ENCODE measurements around the gene GRAMD1A. TPM values are rescaled to one million over a fixed set of nuclear protein-coding genes. Genes with fewer than 3 reads are reported as not detected.
"Not testable (repeated sequence)": the region's sequence is repeated elsewhere in the genome, so short reads cannot be mapped to it uniquely, and the experiment has no call there.

The GRAMD1A gene
- total and polyA plus RNA-seq, 2 donors (not counting 1 experiment from before 2014, with no cell fraction given) = 83.8 to 102 TPM

DNA sequence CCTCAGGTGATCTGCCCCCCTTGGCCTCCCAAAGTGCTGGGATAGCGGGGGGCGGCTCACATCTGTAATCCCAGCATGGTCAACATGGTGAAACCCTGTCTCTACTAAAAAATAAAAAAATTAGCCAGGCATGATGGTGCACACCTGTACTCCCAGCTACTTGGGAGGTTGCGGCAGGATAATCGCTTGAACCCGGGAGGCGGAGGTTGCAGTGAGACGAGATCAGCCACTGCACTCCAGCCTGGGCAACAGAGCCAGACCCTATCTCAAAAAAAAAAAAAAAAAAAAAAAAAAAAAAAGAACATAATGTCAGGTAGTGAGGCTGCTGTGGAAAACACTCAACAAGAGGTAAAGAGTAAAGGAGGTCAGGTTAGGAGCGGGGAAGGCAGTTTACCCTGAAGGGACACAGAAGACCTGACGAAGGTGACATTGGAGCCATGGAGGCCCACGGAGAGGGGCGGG, 29.2 kb downstream of the GRAMD1A start:
- peaks cover 10 to 13% of the 10 kb centered on the region in 2 donors for H3K4me1 ChIP-seq (ENCODE audit: control insufficient read depth in 2 of 2, insufficient read depth in 2 of 2, low read length in 2 of 2)
- H3K4me1 Mint-ChIP-seq; DNase-seq; H3K9me3 ChIP-seq (ENCODE audit: control extremely low read depth in 1 of 3, control insufficient read depth in 2 of 3, insufficient read depth in 1 of 3, low read length in 2 of 3); H3K4me2 ChIP-seq (replicated peaks; ENCODE audit: low read depth, low read length, poor library complexity, severe bottlenecking); ATAC-seq (ENCODE audit: low read depth); H3K36me3 ChIP-seq (replicated peaks in 1 of 2; ENCODE audit: control extremely low read depth in 1 of 2, control insufficient read depth in 1 of 2, extremely low read depth in 1 of 2, insufficient read depth in 2 of 2, low read length in 1 of 2); intact Hi-C loops (cut with micrococcal nuclease); H4K20me1 ChIP-seq (ENCODE audit: control insufficient read depth, insufficient read depth, low read length, poor library complexity, severe bottlenecking); H2AFZ ChIP-seq (ENCODE audit: insufficient read depth, low read depth, low read length, poor library complexity, severe bottlenecking); H3K9me3 Mint-ChIP-seq (ENCODE audit: insufficient read depth); H3K27ac Mint-ChIP-seq; H3K4me3 ChIP-seq (ENCODE audit: control extremely low read depth in 1 of 5, extremely low read depth in 1 of 5, insufficient read depth in 1 of 5, low read depth in 2 of 5, low read length in 4 of 5); H3K9ac ChIP-seq (ENCODE audit: low read length); POLR2A ChIA-PET; H3K27ac ChIP-seq (ENCODE audit: low read length in 2 of 2); H3K79me2 ChIP-seq (ENCODE audit: control insufficient read depth, insufficient read depth, low read length): not testable (repeated sequence)
- CTCF ChIA-PET = interaction anchor here (0.8 kb wide), 1 partner anchor 27 kb away, joined by 4 read pairs; no protein-coding TSS in a partner anchor
- 69% methylated on average over 6 of the region's 11 CpGs for WGBS (ENCODE audit: insufficient coverage)
- peak overlapping the region; percentile 48 for H3K4me3 Mint-ChIP-seq
- H3K27me3 Mint-ChIP-seq = peaks cover 32% of the 10 kb centered on the region
- peaks cover 0 to 24% (median 8%) of the 10 kb centered on the region in 4 experiments for H3K27me3 ChIP-seq (replicated peaks in 1 of 4; ENCODE audit: control extremely low read depth in 1 of 4, control insufficient read depth in 3 of 4, insufficient read depth in 4 of 4, low read length in 3 of 4)

DNA sequence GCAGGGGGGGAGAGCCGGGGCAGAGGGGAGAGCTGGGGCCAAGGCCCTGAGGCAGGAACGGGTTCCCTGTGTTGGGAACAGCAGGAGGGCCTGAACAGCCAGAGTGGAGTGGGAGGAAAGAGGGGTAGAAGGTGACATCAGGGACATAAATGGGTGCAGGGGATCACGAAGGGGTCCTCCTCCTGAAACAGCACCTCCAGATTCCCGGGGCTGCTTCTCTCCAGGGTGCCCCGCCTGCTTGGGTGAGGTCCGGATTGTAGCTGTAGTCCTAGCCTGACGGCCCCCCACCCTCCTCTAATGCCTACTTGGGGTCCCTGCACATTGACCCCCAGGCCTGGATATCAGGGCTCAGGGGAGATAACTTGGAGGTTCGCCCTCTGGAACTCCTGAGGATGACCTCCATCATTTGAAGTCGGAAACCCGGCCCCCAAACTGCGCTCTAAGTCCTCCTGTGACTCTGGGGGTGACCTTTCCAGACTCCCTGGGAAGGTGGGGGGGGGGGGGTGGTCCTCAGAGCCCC, 29.7 kb downstream of the GRAMD1A start:
- no peaks in the 10 kb centered on the region for H4K20me1 ChIP-seq (ENCODE audit: control insufficient read depth, insufficient read depth, low read length, poor library complexity, severe bottlenecking)
- intact Hi-C loops (cut with micrococcal nuclease) = no loop called here
- H3K9me3 ChIP-seq (ENCODE audit: control extremely low read depth in 1 of 3, control insufficient read depth in 2 of 3, insufficient read depth in 1 of 3, low read length in 2 of 3) = peaks cover 0 to 2% (median 0%) of the 10 kb centered on the region in 3 donors
- no peak overlapping the region for H2AFZ ChIP-seq (ENCODE audit: insufficient read depth, low read depth, low read length, poor library complexity, severe bottlenecking)
- no peaks in the 10 kb centered on the region for H3K79me2 ChIP-seq (ENCODE audit: control insufficient read depth, insufficient read depth, low read length)
- peak overlapping the region; percentile 66 for H3K4me2 ChIP-seq (replicated peaks; ENCODE audit: low read depth, low read length, poor library complexity, severe bottlenecking)
- Mint-ChIP-seq H3K9me3 (ENCODE audit: insufficient read depth) (no peaks in the 10 kb centered on the region), H3K4me3 (no peak overlapping the region), H3K27me3 (peaks cover 32% of the 10 kb centered on the region), H3K27ac (no peak overlapping the region), H3K4me1 (peaks cover 8% of the 10 kb centered on the region)
- peaks cover 0 to 24% (median 8%) of the 10 kb centered on the region in 4 experiments for H3K27me3 ChIP-seq (replicated peaks in 1 of 4; ENCODE audit: control extremely low read depth in 1 of 4, control insufficient read depth in 3 of 4, insufficient read depth in 4 of 4, low read length in 3 of 4)
- no peak for TF ChIP-seq EZH2 (IDR thresholded peaks at IDR 0.05; ENCODE audit: borderline replicate concordance, insufficient read depth, low read depth, low read length, poor library complexity, severe bottlenecking)
- TF ChIP-seq, protein P1, sequence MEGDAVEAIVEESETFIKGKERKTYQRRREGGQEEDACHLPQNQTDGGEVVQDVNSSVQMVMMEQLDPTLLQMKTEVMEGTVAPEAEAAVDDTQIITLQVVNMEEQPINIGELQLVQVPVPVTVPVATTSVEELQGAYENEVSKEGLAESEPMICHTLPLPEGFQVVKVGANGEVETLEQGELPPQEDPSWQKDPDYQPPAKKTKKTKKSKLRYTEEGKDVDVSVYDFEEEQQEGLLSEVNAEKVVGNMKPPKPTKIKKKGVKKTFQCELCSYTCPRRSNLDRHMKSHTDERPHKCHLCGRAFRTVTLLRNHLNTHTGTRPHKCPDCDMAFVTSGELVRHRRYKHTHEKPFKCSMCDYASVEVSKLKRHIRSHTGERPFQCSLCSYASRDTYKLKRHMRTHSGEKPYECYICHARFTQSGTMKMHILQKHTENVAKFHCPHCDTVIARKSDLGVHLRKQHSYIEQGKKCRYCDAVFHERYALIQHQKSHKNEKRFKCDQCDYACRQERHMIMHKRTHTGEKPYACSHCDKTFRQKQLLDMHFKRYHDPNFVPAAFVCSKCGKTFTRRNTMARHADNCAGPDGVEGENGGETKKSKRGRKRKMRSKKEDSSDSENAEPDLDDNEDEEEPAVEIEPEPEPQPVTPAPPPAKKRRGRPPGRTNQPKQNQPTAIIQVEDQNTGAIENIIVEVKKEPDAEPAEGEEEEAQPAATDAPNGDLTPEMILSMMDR (IDR thresholded peaks at IDR 0.05) = no peak
- H3K4me3 ChIP-seq (ENCODE audit: control extremely low read depth in 1 of 5, extremely low read depth in 1 of 5, insufficient read depth in 1 of 5, low read depth in 2 of 5, low read length in 4 of 5) = peak overlapping the region in 1 of 5 experiments; percentile 29
- ChIA-PET CTCF (no interaction called here), POLR2A (no interaction called here)
- DNase-seq (peak; percentile 23), ATAC-seq (ENCODE audit: low read depth) (no peak)
- H3K4me1 ChIP-seq (ENCODE audit: control insufficient read depth in 2 of 2, insufficient read depth in 2 of 2, low read length in 2 of 2) = peaks cover 10 to 13% of the 10 kb centered on the region in 2 donors
- H3K36me3 ChIP-seq (replicated peaks in 1 of 2; ENCODE audit: control extremely low read depth in 1 of 2, control insufficient read depth in 1 of 2, extremely low read depth in 1 of 2, insufficient read depth in 2 of 2, low read length in 1 of 2) = peaks cover 0 to 8% of the 10 kb centered on the region in 2 experiments
- 18% methylated on average over 6 of the region's 11 CpGs for WGBS (ENCODE audit: insufficient coverage)
- H3K27ac ChIP-seq (ENCODE audit: low read length in 2 of 2) = no peak overlapping the region
- no peak overlapping the region for H3K9ac ChIP-seq (ENCODE audit: low read length)
